KBM-7 (cell line): ENCODE measurements around the gene LRP5.
"Not testable (repeated sequence)": the region's sequence is repeated elsewhere in the genome, so short reads cannot be mapped to it uniquely, and the experiment has no call there.

Experiments
- DNase-seq: peaks from one replicate; pipeline ENCODE4 v3.0.0-alpha.2; 2015
- in situ Hi-C: fragments of 300-500 bp; cut with MboI; formaldehyde crosslinking; loops from 2 replicates; pipeline ENCODE4 v1.14.3; 2020; ENCODE audit warnings: low sequenced_read_pairs, low pct_unique_long_range_greater_than_20kb, mixed read lengths

The LRP5 gene

DNA sequence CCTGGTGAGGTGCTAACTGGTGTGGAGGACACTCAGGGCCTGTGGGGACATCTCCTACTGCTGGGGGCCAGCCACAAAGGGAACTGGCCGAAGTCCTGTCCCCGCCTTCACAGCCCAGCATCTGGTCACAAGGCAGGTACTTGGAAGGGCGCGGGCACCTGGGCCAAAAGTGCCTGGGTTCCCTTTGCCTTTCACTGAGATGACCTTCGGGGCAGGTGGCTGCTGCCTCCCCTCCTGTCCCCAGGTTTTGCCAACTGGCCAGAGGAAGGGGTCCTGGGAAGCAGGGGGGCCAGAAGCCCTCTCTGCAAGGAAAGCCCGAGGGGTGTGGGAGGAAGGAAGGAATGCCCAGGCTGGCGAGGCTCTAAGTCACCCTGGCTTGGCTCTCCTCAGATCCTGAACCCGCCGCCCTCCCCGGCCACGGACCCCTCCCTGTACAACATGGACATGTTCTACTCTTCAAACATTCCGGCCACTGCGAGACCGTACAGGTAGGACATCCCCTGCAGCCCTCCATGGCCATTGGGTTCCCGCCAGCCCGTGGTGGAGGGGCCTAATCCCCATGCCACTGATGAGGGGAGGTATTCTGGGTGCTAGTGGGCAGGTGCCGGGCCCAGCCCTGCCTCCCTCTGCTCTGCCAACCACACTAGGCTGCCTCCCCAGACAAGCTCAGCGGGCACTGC, 133.8 kb downstream of the LRP5 start:
- DNase-seq = no peak
- in situ Hi-C loops = no loop called here

DNA sequence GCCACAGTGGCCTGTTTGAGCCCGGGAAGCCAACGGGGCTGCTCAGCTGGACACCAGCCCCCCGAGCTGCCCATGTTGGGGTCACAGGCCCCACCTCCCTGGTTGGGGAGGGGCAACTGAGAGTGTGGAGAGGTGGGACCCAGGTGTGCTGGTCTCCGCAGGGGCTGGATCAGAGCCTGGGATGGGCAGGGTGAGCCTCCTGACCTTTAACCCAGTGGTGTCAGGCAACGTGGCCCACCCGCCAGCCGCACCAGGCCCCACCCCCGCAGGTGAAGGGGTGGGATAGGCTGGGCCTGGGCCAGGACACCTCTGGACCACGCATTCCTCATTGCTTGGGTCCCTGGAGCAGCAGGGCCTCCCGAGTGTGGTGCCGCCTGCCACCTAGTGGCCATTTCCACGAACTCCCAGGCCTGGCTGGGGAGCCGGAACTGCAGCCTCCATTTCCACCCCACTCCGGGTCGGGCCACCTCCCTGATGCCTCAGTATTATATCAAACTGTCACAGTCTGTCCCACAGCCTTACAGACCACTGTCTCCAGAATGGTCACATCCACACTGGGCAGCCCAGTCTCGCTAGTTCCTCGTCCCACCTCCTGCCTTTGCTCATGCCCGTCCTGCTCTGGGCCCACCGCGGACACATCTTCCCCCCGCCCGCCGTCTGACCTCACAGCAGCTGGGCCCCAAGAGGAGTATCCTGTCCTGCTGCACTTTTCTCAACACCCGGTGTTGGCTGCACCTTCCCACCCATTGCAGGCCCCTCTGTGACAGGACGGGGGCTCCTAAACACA, 134.8 kb downstream of the LRP5 start:
- peak; percentile 75 for DNase-seq
- in situ Hi-C loops = no loop called here

DNA sequence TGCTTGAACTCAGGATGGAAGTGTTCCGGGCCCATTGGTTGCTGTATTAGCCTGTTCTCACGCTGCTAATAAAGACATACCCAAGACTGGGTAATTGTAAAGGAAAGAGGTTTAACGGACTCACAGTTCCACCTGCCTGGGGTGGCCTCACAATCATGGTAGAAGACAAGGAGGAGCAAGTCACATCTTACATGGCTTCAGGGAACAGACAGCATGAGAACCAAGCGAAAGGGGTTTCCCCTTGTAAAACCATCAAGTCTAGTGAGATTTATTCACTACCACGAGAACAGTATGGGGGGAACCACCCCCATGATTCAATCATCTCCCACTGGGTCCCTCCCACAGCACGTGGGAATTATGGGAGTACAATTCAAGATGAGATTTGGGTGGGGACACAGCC, 135.5 kb downstream of the LRP5 start:
- in situ Hi-C loops = not testable (repeated sequence)

DNA sequence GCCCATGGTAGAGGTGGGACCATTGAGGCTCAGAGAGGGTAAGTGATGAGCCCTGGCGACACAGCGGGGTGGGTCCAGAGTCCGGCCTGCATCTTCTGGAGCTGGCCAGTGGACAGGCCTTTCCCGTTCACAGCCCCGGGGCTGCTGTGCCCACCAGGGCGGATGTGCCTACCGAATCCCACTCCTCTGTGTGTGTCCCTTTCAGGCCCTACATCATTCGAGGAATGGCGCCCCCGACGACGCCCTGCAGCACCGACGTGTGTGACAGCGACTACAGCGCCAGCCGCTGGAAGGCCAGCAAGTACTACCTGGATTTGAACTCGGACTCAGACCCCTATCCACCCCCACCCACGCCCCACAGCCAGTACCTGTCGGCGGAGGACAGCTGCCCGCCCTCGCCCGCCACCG, 136.2 kb downstream of the LRP5 start:
- no peak for DNase-seq
- in situ Hi-C loops = no loop called here

More for the DNA sequence above, 135.5 kb downstream of the LRP5 start:
- not testable (repeated sequence) for DNase-seq

DNA sequence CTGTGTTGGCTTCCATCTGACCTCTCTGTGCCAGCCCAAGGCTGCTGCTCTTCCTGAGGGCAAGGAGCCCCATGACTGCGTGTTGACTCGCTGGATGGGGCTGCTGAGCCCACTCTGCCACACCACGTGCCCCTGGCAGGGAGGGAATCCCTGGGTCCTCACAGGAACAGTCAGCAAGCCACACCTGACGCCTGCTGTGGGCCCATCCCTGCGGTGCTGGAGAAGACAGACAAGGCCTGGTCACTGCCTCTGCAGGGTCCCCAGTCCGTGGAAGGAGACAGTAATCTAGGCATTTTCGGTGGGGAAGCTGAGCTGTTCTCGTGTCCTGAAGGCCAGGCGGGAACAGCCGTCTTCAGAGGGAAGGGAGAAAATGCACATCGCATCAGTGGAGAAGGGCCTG, 137.6 kb downstream of the LRP5 start:
- in situ Hi-C loops = no loop called here
- DNase-seq = no peak

DNA sequence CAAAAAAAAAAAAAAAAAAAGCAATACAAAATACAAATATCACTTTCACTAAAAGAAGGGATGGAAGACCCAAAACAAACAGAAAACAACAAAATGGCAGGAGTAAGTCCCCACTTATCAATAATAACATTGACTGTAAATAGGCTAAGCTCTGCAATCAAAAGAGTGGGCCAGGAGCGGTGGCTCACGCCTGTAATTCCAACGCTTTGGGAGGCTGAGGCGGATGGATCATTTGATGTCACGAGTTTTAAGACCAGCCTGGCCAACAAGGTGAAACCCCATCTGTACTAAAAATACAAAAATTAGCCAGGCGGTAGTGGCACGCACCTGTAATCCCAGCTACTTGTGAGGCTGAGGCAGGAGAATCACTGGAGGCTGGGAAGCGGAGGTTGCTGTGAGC, 138.3 kb downstream of the LRP5 start:
- in situ Hi-C loops = no loop called here
- no peak for DNase-seq

DNA sequence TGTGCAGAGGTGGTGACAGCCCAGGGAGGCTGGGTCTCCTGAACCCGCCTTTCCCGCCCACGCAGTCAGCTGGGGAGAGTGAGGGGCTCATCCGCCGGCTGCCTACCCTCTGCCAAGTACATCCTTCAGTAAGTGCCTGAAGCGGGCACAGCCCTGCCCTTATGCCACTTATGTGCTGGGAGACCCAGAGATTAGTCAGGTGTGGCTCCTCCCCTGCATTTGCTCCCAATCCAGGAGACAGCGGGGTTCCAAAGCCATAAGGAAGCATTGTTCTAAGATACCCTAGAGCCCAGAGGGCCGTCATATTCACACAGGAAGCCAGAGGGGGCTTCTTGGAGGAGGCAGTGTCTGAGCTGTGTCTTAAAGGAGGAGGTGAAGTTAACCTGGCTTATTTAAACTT, 142.4 kb downstream of the LRP5 start:
- in situ Hi-C loops = no loop called here
- no peak for DNase-seq

DNA sequence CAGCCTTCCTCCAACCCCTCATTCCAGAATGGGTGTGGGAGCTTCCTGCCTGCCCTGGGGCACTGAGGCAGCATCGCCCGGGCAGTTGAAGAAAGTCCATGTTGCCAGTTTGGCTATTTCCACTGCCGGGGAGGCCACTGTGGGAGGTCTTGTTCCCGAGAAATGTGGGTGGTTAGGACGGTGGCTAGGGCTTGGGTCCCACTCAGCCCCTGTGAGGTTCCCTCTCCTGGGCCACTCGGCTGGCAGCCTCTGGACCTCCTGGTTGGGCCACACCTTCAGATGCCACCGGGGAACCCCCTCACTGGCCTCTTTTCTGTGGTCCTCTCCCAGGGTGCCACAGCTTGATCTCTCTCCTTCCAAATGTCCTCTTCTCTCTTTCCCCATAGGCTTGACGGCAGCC, 143.1 kb downstream of the LRP5 start:
- in situ Hi-C loops = no loop called here
- DNase-seq = no peak

DNA sequence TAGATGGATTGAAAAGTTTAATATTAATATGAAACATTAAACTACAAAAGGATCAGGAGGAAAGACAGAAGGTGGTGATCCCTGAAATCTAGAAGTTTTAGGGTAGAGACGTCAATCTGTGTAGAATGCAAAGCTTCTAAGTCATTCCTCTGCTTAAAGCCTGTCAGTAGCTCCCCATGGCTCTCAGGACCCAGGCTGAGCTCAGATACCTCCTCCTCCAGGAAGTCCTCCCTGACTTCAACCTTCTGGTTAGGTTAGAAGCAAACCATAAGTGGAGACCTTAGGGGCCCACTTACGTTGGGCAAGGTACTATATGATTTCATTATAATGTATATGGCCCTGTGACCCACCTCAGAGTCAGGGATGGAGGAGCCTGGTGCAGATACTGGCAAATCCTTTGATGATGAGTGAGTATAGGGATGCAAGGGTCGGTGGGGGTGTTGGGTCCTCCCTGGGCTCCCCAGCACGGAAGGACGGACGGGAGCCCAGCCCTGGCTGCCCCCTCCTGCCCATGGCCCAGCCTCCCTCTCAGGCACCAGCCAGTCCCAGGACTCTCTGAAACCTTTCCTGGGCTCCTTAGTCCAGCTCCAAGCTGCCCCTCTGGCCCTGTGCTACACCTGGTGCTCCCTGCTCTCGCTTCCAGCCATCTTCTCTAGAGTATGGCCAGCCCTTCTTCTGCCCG, 145.0 kb downstream of the LRP5 start:
- DNase-seq = no peak
- in situ Hi-C loops = no loop called here

DNA sequence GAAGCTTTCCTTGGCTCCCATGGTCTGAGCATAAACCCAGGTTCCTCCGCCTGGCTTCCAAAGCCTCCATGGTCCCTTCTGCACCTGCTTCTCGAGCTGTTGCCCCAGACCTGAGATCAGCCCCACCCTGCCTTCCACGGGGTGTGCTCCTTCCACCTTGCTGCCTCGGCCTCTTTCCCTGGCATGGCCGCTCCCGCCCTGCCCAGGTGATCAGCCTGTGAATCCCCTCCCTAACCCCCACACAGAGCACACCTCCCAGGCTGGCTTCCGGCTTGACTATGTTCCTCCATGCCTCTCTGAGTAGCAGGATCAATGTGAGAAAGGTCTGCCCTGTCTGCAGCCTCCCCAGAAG, 145.5 kb downstream of the LRP5 start:
- in situ Hi-C loops = no loop called here
- no peak for DNase-seq

DNA sequence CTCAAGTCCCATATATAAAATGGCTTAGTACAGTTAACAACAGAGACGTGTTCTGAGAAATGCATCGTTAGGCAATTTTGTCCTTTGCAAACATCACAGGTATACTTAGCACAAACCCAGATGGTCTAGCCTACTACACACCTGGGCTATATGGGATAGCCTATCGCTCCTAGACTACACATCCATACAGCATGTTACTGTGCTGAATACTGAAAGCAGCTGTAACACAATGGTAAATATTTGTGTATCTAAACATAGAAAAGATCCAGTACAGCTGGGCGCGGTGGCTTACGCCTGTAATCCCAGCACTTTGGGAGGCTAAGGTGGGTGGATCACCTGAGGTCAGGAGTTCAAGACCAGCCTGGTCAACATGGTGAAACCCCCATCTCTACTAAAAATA, 145.9 kb downstream of the LRP5 start:
- in situ Hi-C loops, DNase-seq: not testable (repeated sequence)

DNA sequence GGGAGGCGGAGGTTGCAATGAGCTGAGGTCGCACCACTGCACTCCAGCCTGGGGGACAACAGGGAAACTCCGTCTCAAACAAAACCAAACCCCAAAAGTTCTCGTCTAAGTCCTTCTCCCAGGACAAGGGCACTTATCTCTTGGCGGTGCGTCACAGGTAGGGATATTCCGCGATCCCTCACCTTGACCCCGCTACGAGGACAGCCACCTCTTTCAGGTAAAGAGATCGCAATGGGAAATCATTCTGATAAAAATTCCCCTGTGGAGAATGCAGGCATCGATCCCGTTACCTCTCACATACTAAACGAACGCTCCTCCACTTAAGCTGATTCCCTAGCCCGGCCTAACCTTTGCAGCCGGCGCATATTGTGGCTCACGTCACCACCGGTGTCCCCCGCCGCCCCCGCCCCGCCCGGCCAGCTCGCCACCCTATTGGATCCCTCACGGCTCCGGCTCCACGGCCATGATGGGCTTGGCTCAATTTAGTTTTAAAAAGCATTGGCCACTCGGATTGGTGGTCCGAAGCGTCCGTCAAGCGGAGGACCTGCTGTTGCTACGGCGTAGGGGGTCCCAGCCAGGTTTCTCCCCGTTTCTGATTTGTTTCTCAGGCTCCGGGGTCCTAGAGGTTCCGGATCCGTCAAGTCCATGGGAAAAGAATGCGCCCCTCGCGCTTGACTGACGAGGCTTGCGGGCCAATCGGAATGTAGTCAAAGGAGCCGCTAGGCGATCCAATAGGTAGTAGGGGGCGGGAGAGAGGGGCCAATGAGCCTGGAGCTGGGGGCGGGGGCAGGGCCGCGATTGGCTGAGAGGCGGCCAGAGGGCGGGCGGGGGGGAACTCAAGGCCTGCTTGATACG, 147.7 kb downstream of the LRP5 start:
- in situ Hi-C loops = no loop called here

DNA sequence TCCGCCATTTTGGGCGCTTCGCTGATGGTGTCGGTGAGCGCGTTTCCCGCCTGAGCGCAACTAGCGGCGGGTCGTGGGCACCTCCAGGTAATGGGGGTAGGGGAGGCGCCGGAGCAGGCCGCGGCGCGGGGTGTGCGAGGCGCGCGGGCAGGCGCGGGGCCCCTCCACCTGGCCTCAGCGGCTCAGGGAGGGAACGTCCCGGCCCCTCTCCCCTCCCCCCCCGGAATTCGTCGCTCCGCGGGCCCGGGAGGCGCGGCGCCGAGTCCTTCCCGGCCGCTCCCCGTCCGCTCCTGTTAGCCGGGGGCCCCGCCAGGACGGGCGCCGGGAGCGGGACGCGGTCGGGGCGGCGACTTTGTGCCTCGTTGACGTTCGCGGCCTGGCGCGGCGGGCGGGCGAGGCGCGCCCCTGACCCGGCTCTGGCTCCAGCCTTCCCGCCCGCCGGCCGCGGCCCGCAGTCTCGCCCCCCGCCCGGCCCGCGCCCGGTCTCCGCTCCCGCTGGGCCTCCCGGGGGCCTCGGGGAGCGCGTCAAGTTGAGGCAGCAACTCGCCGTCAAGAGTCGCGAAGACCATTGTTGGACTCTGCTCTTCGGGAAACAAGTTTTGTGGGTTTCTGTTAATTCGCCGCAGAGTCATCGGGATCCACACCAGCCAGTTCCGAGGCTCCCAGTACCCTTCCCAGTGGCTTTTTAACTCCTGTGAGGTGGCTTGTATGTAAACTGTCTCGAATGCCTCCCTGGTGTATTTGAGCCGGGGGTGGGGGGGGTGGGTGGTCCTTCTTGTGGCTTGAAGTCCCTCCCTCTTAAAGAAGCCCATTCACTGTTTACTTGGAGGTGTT, 148.6 kb downstream of the LRP5 start, which contains the start of gene PPP6R3:
Gene PPP6R3 (plus strand): TSS at position 12 of the 834 bp plus-strand sequence. CDS start 76,913 bp downstream, outside the sequence.
- peak; percentile 40 for DNase-seq
- in situ Hi-C loops = no loop called here

More for the DNA sequence above, 147.7 kb downstream of the LRP5 start:
- peak; percentile 97 for DNase-seq

DNA sequence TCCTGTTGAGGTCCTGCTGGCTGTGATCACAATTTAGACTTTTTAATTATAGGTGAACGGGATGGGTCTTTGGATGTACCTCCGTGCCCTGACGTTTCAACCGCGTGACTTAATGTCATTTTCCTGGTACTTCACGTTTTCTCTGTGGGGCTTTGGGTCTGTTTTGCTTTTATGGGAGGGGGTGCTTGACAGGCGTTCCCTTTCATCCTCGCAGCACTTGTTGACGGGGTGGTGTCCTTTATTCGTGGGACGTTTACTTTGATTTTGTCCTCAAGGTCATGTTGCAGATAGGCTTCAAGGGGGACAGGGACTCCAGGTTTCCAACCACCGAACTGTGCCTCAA, 149.2 kb downstream of the LRP5 start:
- in situ Hi-C loops = no loop called here
- DNase-seq = no peak

DNA sequence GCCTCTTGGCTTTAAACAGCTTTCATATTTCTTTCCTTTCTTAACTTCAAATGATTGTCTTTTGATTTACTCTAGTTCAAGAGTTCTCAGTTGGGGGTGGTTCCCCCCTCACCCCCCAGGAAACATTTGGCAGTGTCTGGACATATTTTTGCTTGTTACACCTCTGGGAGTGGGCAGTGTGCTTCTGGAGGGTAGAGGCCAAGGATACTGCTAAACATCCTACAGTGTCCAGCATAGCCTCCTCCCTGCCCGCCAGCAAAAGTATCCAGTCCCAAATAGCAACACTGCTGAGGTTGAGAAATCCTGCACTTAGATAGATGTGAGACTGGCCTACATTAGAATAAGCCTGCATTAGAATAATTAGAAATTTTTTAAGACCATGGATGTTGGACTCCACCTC, 151.3 kb downstream of the LRP5 start:
- in situ Hi-C loops = no loop called here
- DNase-seq = no peak

DNA sequence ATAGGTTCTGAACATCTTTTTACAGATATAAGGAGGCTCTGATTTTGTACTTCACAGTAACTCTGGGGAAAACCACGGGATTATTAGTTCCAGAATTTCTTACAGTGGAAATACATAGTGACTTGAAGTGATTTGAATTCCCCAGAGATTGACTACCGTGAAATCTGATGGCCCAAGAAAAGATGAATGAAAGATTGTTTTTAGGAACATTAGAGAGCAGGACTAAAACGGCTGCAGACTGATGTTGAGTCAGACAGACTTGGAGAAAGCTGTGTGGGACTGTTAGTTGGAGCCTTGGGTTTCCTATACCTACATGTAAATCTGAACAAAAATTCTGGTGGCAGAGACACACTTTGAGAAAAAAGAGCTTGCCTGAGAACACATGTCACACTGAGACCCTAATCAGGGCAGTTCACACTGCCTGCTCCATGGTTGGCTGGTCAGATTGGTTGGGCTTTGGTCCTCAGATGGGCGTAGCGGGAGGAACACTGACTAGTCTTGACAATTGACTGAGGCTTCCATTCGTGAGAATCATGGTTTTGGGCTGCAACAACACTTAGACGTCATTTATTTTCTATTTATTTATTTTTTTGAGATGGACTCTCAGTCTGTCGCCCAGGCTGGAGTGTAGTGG, 154.9 kb downstream of the LRP5 start:
- in situ Hi-C loops = no loop called here
- no peak for DNase-seq

DNA sequence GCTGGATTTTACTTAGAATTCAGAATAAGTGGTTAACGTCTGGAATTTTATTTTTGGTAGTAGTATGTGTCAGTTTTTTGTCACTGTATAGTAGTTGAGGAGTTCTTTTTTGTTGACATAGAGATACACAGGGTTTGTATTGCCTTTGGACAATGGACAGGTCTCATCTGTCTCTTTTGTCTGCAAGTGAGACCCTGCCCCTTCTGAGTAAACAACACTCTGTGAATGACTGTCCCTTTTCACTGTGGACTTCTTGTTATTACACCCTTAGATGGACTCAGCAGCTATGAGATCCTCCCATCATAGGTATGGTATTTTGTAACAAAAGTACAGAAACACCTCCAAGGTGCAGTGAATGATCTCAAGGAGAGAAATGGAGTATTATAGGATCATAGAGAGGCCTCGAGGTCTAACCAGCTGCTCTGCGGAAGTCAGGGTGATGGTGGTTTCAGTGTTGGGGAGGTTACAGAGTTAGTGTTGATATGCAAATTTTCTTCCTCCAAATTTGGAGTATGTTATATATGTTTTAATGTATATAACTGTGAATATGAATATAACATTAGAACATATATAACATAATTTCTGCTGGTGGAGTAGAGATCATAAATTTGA, 155.9 kb downstream of the LRP5 start:
- DNase-seq = no peak
- in situ Hi-C loops = no loop called here

DNA sequence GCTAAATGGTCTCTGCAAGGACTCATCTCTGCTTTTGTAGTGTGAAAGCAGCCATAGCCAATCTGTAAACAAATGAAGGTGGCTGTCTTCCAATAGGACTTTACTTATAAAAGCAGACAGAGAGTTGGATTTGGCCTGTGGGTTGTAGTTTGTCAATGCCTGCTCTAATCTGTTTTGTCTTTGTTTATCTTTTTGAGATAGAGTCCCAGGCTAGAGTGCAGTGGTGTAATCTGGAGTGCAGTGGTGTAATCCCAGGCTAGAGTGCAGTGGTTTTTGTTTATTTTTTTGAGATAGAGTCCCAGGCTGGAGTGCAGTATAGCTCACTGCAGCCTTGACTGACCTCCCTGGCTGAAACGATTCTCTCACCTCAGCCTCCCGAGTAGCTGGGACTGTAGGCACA, 156.7 kb downstream of the LRP5 start:
- no peak for DNase-seq
- in situ Hi-C loops = no loop called here
